Measurements from ENCODE around the gene TYW1. TPM values are rescaled to one million over a fixed set of nuclear protein-coding genes. Genes with fewer than 3 reads are reported as not detected.
"Not testable (repeated sequence)": the region's sequence is repeated elsewhere in the genome, so short reads cannot be mapped to it uniquely, and the experiment has no call there.

The TYW1 gene
- total and polyA plus RNA-seq, 2 experiments from 2014 or later, result 13.8 to 18.5 TPM

GRCh38 chr7:67056683-67057082 lies 60.0 kb downstream of the TYW1 start:
- no peak for TF ChIP-seq EZH2phosphoT487 (IDR thresholded peaks at IDR 0.05; ENCODE audit: low read depth, severe bottlenecking, unreplicated experiment)
- TF ChIP-seq CTCF (IDR thresholded peaks at IDR 0.05; ENCODE audit: poor library complexity), result no peak
- TF ChIP-seq EZH2 (IDR thresholded peaks at IDR 0.05; ENCODE audit: borderline replicate concordance), result no peak
- 100% methylated on average over 2 of the region's 2 CpGs for WGBS (ENCODE audit: low lambda C conversion rate, missing lambda C conversion rate)

GRCh38 chr7:67061321-67061720 lies 64.7 kb downstream of the TYW1 start:
- not testable (repeated sequence) for H3K4me2 ChIP-seq; H3K4me1 ChIP-seq (ENCODE audit: insufficient read depth); H3K9me2 ChIP-seq (replicated peaks; ENCODE audit: insufficient read depth); H2AFZ ChIP-seq; H3K27ac ChIP-seq; H3K27me3 ChIP-seq; H3K79me2 ChIP-seq; DNase-seq (ENCODE audit: low spot score); H3K4me3 ChIP-seq; H4K20me1 ChIP-seq (ENCODE audit: insufficient read depth, poor library complexity, severe bottlenecking); H3K9me3 ChIP-seq (ENCODE audit: low read depth); H3K36me3 ChIP-seq (replicated peaks; ENCODE audit: insufficient read depth, low read depth)
- WGBS (ENCODE audit: low lambda C conversion rate, missing lambda C conversion rate), result 94% methylated on average over 4 of the region's 4 CpGs

More at GRCh38 chr7:67056683-67057082, 60.0 kb downstream of the TYW1 start:
- H3K27ac ChIP-seq, result no peak overlapping the region
- no peaks in the 10 kb centered on the region for H4K20me1 ChIP-seq (ENCODE audit: insufficient read depth, poor library complexity, severe bottlenecking)
- H3K9me3 ChIP-seq (ENCODE audit: low read depth), result no peaks in the 10 kb centered on the region
- no peaks in the 10 kb centered on the region for H3K79me2 ChIP-seq
- no peaks in the 10 kb centered on the region for H3K27me3 ChIP-seq
- H3K4me1 ChIP-seq (ENCODE audit: insufficient read depth), result no peaks in the 10 kb centered on the region
- DNase-seq (ENCODE audit: low spot score), result no peak
- no peak overlapping the region for H3K4me2 ChIP-seq
- no peaks in the 10 kb centered on the region for H3K9me2 ChIP-seq (replicated peaks; ENCODE audit: insufficient read depth)
- no peak overlapping the region for H2AFZ ChIP-seq
- no peaks in the 10 kb centered on the region for H3K36me3 ChIP-seq (replicated peaks; ENCODE audit: insufficient read depth, low read depth)
- H3K4me3 ChIP-seq, result no peak overlapping the region

- not testable (repeated sequence) for H3K36me3 ChIP-seq (replicated peaks; ENCODE audit: insufficient read depth, low read depth); H3K27ac ChIP-seq; H2AFZ ChIP-seq; H3K4me1 ChIP-seq (ENCODE audit: insufficient read depth); DNase-seq (ENCODE audit: low spot score); H3K9me3 ChIP-seq (ENCODE audit: low read depth); H3K9me2 ChIP-seq (replicated peaks; ENCODE audit: insufficient read depth); H3K79me2 ChIP-seq; H3K27me3 ChIP-seq; H3K4me3 ChIP-seq; H3K4me2 ChIP-seq; H4K20me1 ChIP-seq (ENCODE audit: insufficient read depth, poor library complexity, severe bottlenecking)
- WGBS (ENCODE audit: low lambda C conversion rate, missing lambda C conversion rate), result 81% methylated on average over 1 of the region's 1 CpG
These were observed 66.2 kb downstream of the TYW1 start for GRCh38 chr7:67062802-67063201.

- not testable (repeated sequence) for DNase-seq (ENCODE audit: low spot score); H3K79me2 ChIP-seq; H2AFZ ChIP-seq; H3K4me1 ChIP-seq (ENCODE audit: insufficient read depth); H3K36me3 ChIP-seq (replicated peaks; ENCODE audit: insufficient read depth, low read depth); H3K27me3 ChIP-seq; H3K27ac ChIP-seq; H3K9me2 ChIP-seq (replicated peaks; ENCODE audit: insufficient read depth); H3K4me3 ChIP-seq; H3K9me3 ChIP-seq (ENCODE audit: low read depth); H4K20me1 ChIP-seq (ENCODE audit: insufficient read depth, poor library complexity, severe bottlenecking); H3K4me2 ChIP-seq
- WGBS (ENCODE audit: low lambda C conversion rate, missing lambda C conversion rate), result 89% methylated on average over 9 of the region's 9 CpGs
These were observed 70.5 kb downstream of the TYW1 start for GRCh38 chr7:67066950-67067622.

GRCh38 chr7:67076120-67076519 lies 79.5 kb downstream of the TYW1 start:
- H3K9me3 ChIP-seq (ENCODE audit: low read depth); H3K27me3 ChIP-seq; H2AFZ ChIP-seq; H3K9me2 ChIP-seq (replicated peaks; ENCODE audit: insufficient read depth); H3K79me2 ChIP-seq; H3K36me3 ChIP-seq (replicated peaks; ENCODE audit: insufficient read depth, low read depth); H3K4me1 ChIP-seq (ENCODE audit: insufficient read depth); H3K27ac ChIP-seq; H4K20me1 ChIP-seq (ENCODE audit: insufficient read depth, poor library complexity, severe bottlenecking); H3K4me3 ChIP-seq; DNase-seq (ENCODE audit: low spot score); H3K4me2 ChIP-seq: not testable (repeated sequence)
- 98% methylated on average over 2 of the region's 2 CpGs for WGBS (ENCODE audit: low lambda C conversion rate, missing lambda C conversion rate)

- not testable (repeated sequence) for DNase-seq (ENCODE audit: low spot score); H3K4me3 ChIP-seq; H3K27ac ChIP-seq; H3K4me2 ChIP-seq; H3K36me3 ChIP-seq (replicated peaks; ENCODE audit: insufficient read depth, low read depth); H2AFZ ChIP-seq; H4K20me1 ChIP-seq (ENCODE audit: insufficient read depth, poor library complexity, severe bottlenecking); H3K27me3 ChIP-seq; H3K79me2 ChIP-seq; H3K4me1 ChIP-seq (ENCODE audit: insufficient read depth); H3K9me2 ChIP-seq (replicated peaks; ENCODE audit: insufficient read depth); H3K9me3 ChIP-seq (ENCODE audit: low read depth)
- 93% methylated on average over 4 of the region's 4 CpGs for WGBS (ENCODE audit: low lambda C conversion rate, missing lambda C conversion rate)
These were observed 86.2 kb downstream of the TYW1 start for GRCh38 chr7:67082880-67083279.

GRCh38 chr7:67089261-67089660 lies 92.6 kb downstream of the TYW1 start:
- WGBS (ENCODE audit: low lambda C conversion rate, missing lambda C conversion rate), result 82% methylated on average over 9 of the region's 10 CpGs
- DNase-seq (ENCODE audit: low spot score), result peak; percentile 34
- H3K79me2 ChIP-seq; H3K36me3 ChIP-seq (replicated peaks; ENCODE audit: insufficient read depth, low read depth); H2AFZ ChIP-seq; H3K27ac ChIP-seq; H3K9me2 ChIP-seq (replicated peaks; ENCODE audit: insufficient read depth); H3K4me2 ChIP-seq; H3K4me3 ChIP-seq; H3K9me3 ChIP-seq (ENCODE audit: low read depth); H3K4me1 ChIP-seq (ENCODE audit: insufficient read depth); H3K27me3 ChIP-seq; H4K20me1 ChIP-seq (ENCODE audit: insufficient read depth, poor library complexity, severe bottlenecking): not testable (repeated sequence)

GRCh38 chr7:67091053-67091452 lies 94.4 kb downstream of the TYW1 start:
- not testable (repeated sequence) for H3K4me1 ChIP-seq (ENCODE audit: insufficient read depth); H3K4me2 ChIP-seq; H2AFZ ChIP-seq; H4K20me1 ChIP-seq (ENCODE audit: insufficient read depth, poor library complexity, severe bottlenecking); H3K27ac ChIP-seq; H3K27me3 ChIP-seq; H3K9me2 ChIP-seq (replicated peaks; ENCODE audit: insufficient read depth); H3K79me2 ChIP-seq; H3K9me3 ChIP-seq (ENCODE audit: low read depth); DNase-seq (ENCODE audit: low spot score); H3K36me3 ChIP-seq (replicated peaks; ENCODE audit: insufficient read depth, low read depth); H3K4me3 ChIP-seq
- WGBS (ENCODE audit: low lambda C conversion rate, missing lambda C conversion rate), result 100% methylated on average over 2 of the region's 2 CpGs

Data from hepatocyte (in vitro differentiated cells).